Skeletal muscle satellite cell (primary cell): ENCODE measurements around the gene IGF2BP2.
"Not testable (repeated sequence)": the region's sequence is repeated elsewhere in the genome, so short reads cannot be mapped to it uniquely, and the experiment has no call there.

Experiments used
- H3K27me3 ChIP-seq: 2 replicates; pipeline ENCODE4 v1.7.0; 2013; ENCODE audit warnings: low read length; ENCODE audit not compliant: control insufficient read depth, insufficient read depth
- H3K36me3 ChIP-seq: 2 replicates; pipeline ENCODE4 v1.7.0; 2013; ENCODE audit warnings: mild to moderate bottlenecking, control low read depth, low read length; ENCODE audit not compliant: insufficient read depth
- H3K4me1 ChIP-seq: 2 replicates; pipeline ENCODE4 v1.7.0; 2013; ENCODE audit warnings: low read length; ENCODE audit not compliant: control insufficient read depth, insufficient read depth
- H3K4me2 ChIP-seq: 2 replicates; pipeline ENCODE4 v1.7.0; 2013; ENCODE audit warnings: mild to moderate bottlenecking, low read length
- H3K4me3 ChIP-seq: 2 replicates; pipeline ENCODE4 v1.7.0; 2013; ENCODE audit warnings: low read length
- H3K9ac ChIP-seq: 2 replicates; pipeline ENCODE4 v1.7.0; 2013; ENCODE audit warnings: mild to moderate bottlenecking, low read depth, low read length, moderate library complexity
- H3K9me3 ChIP-seq: replicated peaks from 2 replicates; pipeline ENCODE4 v1.7.0; 2013; ENCODE audit warnings: mild to moderate bottlenecking, control low read depth, low read length

Gene IGF2BP2

GRCh38 chr3:185781759-185782158, 43.1 kb downstream of the IGF2BP2 start:
- H3K4me1 ChIP-seq, result peaks cover 47% of the 10 kb centered on the region
- peak overlapping the region; percentile 30 for H3K4me2 ChIP-seq
- H3K36me3 ChIP-seq, result peaks cover 13% of the 10 kb centered on the region
- no peaks in the 10 kb centered on the region for H3K9me3 ChIP-seq
- H3K27me3 ChIP-seq, result no peaks in the 10 kb centered on the region
- H3K9ac ChIP-seq, result no peak overlapping the region
- H3K4me3 ChIP-seq, result no peak overlapping the region

GRCh38 chr3:185779461-185779860, 45.4 kb downstream of the IGF2BP2 start:
- no peaks in the 10 kb centered on the region for H3K9me3 ChIP-seq
- no peaks in the 10 kb centered on the region for H3K27me3 ChIP-seq
- H3K4me1 ChIP-seq, result peaks cover 47% of the 10 kb centered on the region
- no peak overlapping the region for H3K9ac ChIP-seq
- peaks cover 9% of the 10 kb centered on the region for H3K36me3 ChIP-seq
- H3K4me3 ChIP-seq, result no peak overlapping the region
- H3K4me2 ChIP-seq, result no peak overlapping the region

- Histone ChIP-seq H3K4me3 (no peak overlapping the region), H3K9me3 (no peaks in the 10 kb centered on the region), H3K36me3 (peaks cover 9% of the 10 kb centered on the region), H3K27me3 (no peaks in the 10 kb centered on the region), H3K4me2 (no peak overlapping the region), H3K4me1 (peaks cover 51% of the 10 kb centered on the region), H3K9ac (no peak overlapping the region)
Measured at GRCh38 chr3:185778821-185779220, 46.0 kb downstream of the IGF2BP2 start.

GRCh38 chr3:185778094-185778493, 46.7 kb downstream of the IGF2BP2 start:
- no peak overlapping the region for H3K9ac ChIP-seq
- peaks cover 10% of the 10 kb centered on the region for H3K36me3 ChIP-seq
- no peaks in the 10 kb centered on the region for H3K9me3 ChIP-seq
- peaks cover 54% of the 10 kb centered on the region for H3K4me1 ChIP-seq
- H3K27me3 ChIP-seq, result no peaks in the 10 kb centered on the region
- H3K4me2 ChIP-seq, result no peak overlapping the region
- H3K4me3 ChIP-seq, result no peak overlapping the region

- H3K9me3 ChIP-seq, result no peaks in the 10 kb centered on the region
- peaks cover 35% of the 10 kb centered on the region for H3K4me1 ChIP-seq
- no peak overlapping the region for H3K4me3 ChIP-seq
- H3K36me3 ChIP-seq, result peaks cover 3% of the 10 kb centered on the region
- H3K4me2 ChIP-seq, result no peak overlapping the region
- no peaks in the 10 kb centered on the region for H3K27me3 ChIP-seq
- no peak overlapping the region for H3K9ac ChIP-seq
Measured at GRCh38 chr3:185770109-185770508, 54.7 kb downstream of the IGF2BP2 start.

GRCh38 chr3:185768578-185768982, 56.3 kb downstream of the IGF2BP2 start:
- not testable (repeated sequence) for H3K9me3 ChIP-seq
- H3K4me1 ChIP-seq, result peaks cover 44% of the 10 kb centered on the region

GRCh38 chr3:185767002-185767688, 57.7 kb downstream of the IGF2BP2 start:
- peak overlapping the region; percentile 4 for H3K4me2 ChIP-seq
- H3K9me3 ChIP-seq, result no peaks in the 10 kb centered on the region
- H3K36me3 ChIP-seq, result no peaks in the 10 kb centered on the region
- peaks cover 46% of the 10 kb centered on the region for H3K4me1 ChIP-seq
- H3K4me3 ChIP-seq, result no peak overlapping the region
- H3K27me3 ChIP-seq, result no peaks in the 10 kb centered on the region
- no peak overlapping the region for H3K9ac ChIP-seq

More at GRCh38 chr3:185768578-185768982, 56.3 kb downstream of the IGF2BP2 start:
- H3K9ac ChIP-seq, H3K36me3 ChIP-seq, H3K27me3 ChIP-seq, H3K4me2 ChIP-seq, H3K4me3 ChIP-seq: not testable (repeated sequence)

GRCh38 chr3:185766329-185767001, 58.4 kb downstream of the IGF2BP2 start:
- Histone ChIP-seq H3K36me3 (no peaks in the 10 kb centered on the region), H3K4me2 (peak overlapping the region; percentile 4), H3K4me3 (no peak overlapping the region), H3K27me3 (no peaks in the 10 kb centered on the region), H3K9me3 (no peaks in the 10 kb centered on the region), H3K9ac (no peak overlapping the region), H3K4me1 (peaks cover 49% of the 10 kb centered on the region)

- H3K27me3 ChIP-seq, result no peaks in the 10 kb centered on the region
- no peaks in the 10 kb centered on the region for H3K9me3 ChIP-seq
- peak overlapping the region; percentile 48 for H3K4me2 ChIP-seq
- H3K4me3 ChIP-seq, result peak overlapping the region; percentile 1
- H3K36me3 ChIP-seq, result no peaks in the 10 kb centered on the region
- H3K4me1 ChIP-seq, result peaks cover 64% of the 10 kb centered on the region
- peak overlapping the region; percentile 5 for H3K9ac ChIP-seq
Measured at GRCh38 chr3:185764980-185765370, 59.9 kb downstream of the IGF2BP2 start.

- H3K9me3 ChIP-seq, result no peaks in the 10 kb centered on the region
- H3K36me3 ChIP-seq, result no peaks in the 10 kb centered on the region
- H3K4me1 ChIP-seq, result peaks cover 69% of the 10 kb centered on the region
- H3K4me2 ChIP-seq, result peak overlapping the region; percentile 48
- peak overlapping the region; percentile 1 for H3K4me3 ChIP-seq
- H3K9ac ChIP-seq, result peak overlapping the region; percentile 5
- H3K27me3 ChIP-seq, result no peaks in the 10 kb centered on the region
Measured at GRCh38 chr3:185764163-185764979, 60.5 kb downstream of the IGF2BP2 start.

- peaks cover 78% of the 10 kb centered on the region for H3K4me1 ChIP-seq
- H3K27me3 ChIP-seq, result no peaks in the 10 kb centered on the region
- no peak overlapping the region for H3K4me3 ChIP-seq
- peak overlapping the region; percentile 9 for H3K4me2 ChIP-seq
- peaks cover under 1% of the 10 kb centered on the region for H3K36me3 ChIP-seq
- no peak overlapping the region for H3K9ac ChIP-seq
- no peaks in the 10 kb centered on the region for H3K9me3 ChIP-seq
Measured at GRCh38 chr3:185763347-185764005, 61.4 kb downstream of the IGF2BP2 start.
